Stimulated activated naive CD8-positive, alpha-beta T cell treated with anti-CD3 and anti-CD28 coated beads, Interleukin-15, Interleukin-2, amounts not matched to agents 100 U/mL and 50 U/mL, for 24 hours (primary cell): Measurements from ENCODE around the gene UBE2J2.

Source experiments
- ATAC-seq: fragments of 150-1000 bp; cut with Tn5 transposase; one replicate; pipeline ENCODE4 v1.10.0; 2021
- DNase-seq: peaks from one replicate; pipeline ENCODE4 v3.0.0; 2021

The UBE2J2 gene

DNA sequence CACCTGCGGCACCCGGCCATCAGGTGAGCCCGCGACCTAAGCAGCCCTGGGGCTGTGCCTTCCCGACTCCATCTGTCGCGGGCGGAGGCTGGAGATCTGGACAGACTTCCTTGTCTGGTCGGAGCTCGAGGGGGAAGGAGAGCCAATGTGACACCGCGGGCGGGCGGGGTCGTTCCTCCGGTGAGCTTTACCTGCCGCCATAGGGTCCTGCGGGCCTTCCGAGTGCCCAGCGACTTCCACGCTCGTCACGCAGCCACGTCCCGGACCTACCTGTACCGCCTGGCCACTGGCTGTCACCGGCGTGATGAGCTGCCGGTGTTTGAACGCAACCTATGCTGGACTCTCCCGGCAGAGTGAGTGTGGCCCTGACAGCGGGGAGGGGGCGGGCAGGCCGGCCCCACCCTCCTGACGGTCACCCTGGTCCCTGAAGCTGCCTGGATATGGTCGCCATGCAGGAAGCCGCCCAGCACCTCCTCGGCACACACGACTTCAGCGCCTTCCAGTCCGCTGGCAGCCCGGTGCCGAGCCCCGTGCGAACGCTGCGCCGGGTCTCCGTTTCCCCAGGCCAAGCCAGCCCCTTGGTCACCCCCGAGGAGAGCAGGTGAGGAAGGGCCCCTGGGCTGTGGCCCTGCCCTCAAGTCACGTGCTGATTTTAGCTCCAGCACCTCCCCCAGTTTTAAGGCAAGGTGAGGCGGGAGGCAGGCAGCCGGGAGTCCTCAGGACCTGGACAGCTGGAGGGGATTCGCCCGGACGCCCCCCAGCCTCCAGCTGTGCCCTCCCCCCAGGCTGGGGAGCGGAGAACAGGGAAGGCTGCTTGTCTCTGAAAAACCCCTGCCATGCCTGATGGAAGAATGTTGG is 35.8 kb upstream of the UBE2J2 start:
- DNase-seq, result peak; percentile 38
- ATAC-seq, result no peak

DNA sequence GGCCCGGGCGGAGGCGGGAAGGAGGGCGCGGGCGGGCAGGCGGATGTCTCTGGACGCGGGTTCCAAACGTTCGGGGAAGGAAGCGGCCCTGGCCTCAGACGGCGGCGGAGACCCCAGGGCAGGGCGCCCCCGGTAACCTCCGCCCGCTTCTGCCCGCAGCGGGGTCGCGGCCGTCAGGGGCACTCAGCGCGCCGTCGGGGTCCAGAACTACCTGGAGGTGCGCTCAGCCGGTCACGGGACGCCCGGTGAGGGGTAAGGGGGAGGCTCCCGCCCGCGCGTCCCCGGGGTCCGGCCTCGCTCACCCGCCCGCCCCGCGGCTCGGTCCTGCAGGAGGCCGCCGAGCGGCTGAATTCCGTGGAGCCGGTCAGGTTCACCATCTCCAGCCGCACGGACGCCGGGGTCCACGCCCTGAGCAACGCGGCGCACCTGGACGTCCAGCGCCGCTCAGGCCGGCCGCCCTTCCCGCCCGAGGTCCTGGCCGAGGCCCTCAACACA is 35.1 kb upstream of the UBE2J2 start:
- ATAC-seq (no peak), DNase-seq (peak; percentile 32)

DNA sequence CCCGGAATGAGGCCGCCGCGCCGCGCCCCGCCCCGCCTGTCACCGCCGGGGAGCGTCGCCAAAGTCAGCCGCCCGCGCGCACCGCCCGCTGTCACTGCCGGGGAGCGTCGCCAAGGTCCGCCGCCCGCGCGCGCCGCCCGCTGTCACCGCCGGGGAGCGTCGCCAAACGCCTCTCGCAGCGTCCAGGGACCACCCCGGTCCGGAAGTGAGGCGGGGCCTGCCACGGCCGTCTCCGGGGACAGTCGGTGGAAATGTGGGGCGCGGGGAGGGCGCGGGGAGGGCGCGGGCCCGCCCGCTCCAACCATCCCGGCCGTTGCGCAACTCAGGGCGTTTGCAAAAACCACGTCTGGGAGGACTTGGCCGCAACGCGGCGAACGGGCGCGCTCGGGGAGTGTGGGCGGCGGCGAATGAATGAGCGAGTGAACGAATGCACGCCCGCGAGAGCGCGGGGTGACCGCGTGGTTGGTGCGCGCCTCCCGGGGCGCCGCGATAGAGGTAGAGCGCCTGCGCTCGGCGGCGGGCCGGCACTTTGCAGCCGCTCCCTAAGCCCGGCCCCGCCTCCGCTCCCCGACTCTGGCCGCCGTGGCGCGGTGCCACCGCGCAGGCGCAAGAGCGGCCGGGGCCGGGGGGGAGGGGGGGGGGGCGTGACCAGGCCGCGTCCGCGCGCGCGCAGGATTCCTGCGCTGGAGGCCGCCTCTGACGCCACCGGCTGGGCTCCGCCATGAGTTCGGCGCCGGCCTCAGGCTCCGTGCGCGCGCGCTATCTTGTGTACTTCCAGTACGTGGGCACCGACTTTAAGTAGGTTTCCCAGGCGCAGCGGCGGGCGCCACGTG is 34.5 kb upstream of the UBE2J2 start, which contains the start of the genes ACAP3 and PUSL1:
Gene ACAP3, minus strand, starts transcription at position 8 of the 833 bp plus-strand sequence. CDS start 115 bp downstream, outside the sequence.
Gene PUSL1, plus strand, starts transcription at position 675 of the 833 bp plus-strand sequence. Its CDS starts 47 bp downstream, at position 722.
- ATAC-seq, result peak; percentile 71
- peak; percentile 91 for DNase-seq

DNA sequence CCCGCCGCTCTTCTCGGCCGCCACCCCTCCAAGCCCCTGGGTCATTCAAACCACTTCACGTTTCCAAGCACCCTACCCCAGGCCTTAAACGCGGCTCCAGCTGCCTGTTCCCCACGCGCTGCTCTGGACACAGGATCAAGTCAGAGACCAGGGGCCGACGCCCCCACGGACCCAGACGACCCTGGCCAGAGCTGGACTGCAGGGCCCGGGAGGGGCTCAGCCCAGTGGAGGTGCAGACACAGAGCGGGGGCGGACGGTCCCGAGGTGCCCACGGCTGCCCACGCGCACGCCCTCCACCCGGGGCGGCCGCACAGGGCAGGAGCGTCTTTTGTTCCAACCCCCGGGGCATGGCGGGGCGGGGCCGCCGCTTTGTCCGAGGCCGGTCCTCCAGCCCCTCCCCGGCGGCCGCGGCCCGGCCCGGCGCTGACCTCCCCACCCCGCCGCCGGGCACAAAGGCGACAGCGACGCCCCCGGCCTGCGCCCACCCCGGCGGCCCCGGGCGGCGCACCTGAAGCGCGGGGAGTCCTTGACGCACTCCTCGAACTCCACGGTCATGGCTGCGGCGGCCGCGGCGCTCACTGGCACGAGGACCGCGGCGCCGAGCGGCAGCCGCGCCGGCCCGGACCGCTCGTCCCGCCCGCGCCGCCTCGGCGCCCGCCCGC is 33.7 kb upstream of the UBE2J2 start:
- no peak for DNase-seq
- no peak for ATAC-seq

DNA sequence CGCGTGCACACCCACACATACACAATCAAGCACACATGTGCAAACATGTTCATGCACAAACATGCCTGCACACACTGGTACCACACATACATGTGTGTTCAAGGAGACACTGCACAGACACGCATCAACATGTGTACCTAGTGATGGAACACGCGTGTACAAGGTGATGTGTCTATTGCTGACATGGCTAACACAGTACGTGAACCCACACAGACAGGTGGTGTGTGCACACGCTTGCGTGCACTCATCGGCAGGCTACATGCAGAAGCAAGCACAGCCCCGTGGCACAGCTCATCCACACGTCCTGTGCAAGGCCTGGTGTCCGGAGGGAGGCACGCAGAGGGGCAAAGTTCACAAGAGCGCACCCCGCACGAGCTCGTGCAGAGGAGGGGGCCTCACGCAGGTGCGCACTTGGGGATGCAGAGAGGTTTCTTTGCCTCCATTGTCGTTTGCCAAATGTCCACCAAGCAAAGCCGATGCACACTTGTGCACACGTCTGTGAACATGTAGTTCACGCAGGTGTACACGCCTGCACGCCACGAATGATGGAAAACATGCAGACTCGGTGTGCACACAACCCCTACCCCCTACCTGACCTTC is 33.1 kb upstream of the UBE2J2 start:
- ATAC-seq, result no peak
- DNase-seq, result no peak

DNA sequence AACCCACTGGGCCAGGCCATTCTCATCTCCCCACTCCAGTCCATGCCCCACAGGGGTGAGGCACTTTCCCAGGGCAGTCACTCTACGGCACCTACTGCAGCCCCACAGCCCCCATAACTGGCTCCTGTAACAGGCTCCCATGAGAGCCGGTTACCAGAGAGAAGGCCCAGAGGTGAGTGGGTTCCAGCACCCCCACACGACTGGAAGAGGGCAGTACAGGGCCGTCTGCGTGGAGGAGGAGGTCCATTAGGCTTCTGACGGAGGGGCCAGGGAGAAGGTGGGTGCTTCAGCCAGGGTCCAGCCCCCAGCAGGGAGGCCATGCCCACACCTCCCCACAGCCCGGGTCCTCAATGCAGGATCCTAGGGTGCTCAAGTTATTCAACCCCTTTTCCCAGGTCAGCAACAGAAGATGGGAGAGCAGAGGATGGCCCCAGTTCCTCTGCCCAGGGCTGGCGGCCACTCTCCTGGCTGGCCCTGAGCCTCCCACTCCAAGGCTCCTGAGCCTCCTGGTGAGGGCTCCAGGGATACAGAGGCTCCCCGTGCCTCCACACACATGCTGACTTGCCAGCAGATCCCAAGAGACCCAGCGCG is 32.5 kb upstream of the UBE2J2 start:
- ATAC-seq, result no peak
- peak; percentile 39 for DNase-seq

DNA sequence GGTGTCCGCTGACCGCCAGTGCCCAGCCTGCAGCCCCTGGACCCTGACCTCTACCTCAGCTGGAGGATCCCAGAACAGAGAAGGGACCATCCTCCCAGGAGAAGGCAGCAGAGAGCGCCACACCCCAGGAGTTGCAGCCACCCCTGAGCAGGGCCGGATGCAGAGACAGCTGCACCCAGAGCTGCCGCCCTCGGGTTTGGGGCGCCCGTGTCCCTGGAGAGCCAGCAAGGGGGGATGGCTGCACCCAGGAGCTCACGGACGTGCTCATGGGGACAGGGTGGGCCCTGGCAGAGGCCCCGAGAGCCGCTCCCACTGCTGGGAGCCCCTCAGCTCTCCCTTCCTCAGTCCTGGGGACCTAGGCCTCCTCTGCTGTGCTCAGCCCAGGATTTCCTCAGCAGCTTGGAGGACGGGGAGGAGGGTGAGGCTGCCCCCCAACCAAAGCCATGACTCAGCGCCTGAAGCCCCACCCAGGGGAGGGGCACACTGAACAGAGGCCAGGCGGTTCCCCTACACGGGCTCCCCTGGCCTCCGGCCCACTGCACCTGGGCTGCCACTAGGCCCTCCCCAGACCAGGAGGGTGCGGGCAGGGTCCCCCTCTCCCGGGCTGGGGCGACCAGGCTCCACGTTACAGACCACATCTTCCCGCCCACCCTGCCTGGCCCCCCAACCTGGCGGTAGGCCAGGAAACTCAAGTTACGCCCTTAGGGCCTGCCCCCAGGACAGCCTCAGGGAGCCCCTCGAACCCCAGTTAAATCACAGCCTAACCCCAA is 31.8 kb upstream of the UBE2J2 start:
- DNase-seq (peak; percentile 80), ATAC-seq (peak; percentile 45)

DNA sequence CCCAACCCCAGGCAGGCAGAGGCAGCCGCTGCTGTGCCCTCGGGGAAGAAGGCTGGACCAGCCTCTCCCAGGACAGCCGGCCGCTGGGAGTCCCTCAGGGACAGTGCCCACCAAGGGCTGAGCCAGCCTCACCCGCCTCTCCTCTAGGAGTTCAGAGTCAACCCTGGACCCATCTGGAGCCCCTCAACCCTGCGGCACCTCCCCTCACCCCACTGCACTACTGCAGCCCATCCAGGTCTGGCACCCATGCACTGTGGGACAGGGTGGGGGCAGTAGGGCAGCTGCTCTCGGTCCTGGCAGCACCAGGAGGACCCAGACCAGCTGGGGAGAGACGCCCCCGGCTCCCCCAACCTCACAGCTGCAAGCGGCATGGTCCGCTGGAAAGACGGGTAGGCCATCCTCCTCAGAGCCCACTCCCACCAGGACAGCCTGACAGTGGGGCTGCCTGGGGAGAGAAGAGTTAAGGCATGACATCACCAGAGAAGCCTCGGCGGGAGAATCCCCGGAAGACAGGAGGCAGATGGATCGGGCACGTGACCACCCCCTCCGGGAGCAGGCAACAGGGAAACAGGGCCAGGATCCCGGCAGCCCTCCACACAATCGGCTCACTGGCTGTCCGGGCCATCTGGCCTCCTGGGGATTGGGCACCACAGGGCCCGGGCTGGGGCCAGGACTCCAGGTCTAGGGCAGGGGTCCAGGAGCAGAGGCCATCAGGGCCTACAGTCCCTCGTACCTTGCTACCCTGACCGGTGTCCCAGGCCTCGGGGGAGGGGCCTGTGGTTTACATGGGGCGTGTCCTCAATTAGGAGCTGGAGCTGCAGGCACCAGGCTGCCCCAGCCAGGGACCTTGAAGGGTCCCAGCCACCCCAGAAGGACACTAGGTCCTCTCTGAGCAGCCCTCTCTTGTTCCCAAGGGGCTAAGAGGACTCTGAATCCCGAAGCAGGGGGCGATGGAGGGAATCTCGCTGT is 31.0 kb upstream of the UBE2J2 start:
- DNase-seq (no peak), ATAC-seq (no peak)

DNA sequence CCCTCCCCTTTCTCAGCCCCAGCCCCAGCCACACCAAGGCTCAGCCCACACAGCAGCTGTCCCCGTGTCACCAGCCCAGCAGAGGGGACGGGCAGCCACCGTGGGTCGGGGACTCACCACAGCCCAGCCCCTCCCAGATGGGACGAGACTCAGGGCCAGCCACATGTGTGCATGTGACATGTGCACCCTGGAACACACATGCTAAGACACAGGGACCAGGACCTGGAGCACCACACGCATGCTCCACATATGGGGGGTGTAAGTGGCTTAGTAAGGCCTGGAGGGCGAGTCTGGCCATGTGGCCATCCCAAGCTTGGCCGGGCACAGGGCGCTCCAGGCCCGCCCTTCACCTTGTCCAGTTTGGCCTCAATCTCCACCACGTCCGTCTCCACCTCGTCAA is 30.1 kb upstream of the UBE2J2 start:
- no peak for ATAC-seq
- no peak for DNase-seq

DNA sequence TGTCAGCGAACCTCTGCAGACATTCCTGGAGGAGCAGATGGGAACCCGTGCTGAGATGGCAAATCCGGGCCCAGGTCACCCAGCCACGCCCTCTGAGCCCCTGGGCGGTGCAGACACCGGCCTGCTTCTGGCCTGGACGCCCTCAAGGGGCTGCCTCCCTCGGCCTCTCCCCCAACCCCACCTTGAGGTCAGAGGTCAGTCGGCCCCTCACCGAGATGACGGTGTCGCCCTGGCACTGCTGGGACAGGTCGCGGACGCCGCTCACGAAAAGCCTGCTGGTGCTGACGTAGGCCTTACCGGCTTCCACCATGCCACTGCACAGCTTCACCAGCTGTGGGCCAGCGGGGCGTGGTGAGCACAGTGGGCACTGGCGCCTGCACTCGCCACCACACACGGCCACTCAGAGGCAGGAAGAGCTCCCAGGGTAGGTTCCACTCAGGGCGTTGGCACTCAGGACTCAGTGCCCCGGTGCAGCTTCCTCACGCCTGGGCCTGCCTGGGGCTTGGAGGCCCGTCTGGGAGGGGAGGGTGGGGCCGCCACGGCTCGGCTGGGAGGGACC is 29.4 kb upstream of the UBE2J2 start:
- no peak for ATAC-seq
- no peak for DNase-seq

DNA sequence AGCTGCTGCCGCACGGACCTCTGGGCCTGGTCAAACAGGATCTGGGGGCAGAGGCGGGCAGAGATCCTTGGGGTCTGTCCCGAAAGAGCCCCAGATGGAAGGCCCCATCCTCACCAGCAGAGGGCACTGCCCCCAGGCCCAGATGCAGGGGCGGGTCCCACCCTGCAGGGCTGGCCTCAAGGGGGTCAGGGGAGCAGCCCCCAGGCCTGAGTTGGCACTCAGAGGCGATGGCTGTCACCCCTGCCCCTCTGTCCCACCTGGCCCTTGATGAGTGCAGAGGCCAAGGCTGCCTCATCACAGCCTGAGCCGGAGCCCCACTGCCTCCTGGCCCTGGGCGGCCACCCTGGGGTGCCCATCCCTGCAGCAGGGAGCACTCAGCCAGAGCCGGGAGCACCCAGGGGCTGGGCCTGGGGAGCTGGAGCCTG is 28.4 kb upstream of the UBE2J2 start:
- no peak for ATAC-seq
- DNase-seq, result no peak

DNA sequence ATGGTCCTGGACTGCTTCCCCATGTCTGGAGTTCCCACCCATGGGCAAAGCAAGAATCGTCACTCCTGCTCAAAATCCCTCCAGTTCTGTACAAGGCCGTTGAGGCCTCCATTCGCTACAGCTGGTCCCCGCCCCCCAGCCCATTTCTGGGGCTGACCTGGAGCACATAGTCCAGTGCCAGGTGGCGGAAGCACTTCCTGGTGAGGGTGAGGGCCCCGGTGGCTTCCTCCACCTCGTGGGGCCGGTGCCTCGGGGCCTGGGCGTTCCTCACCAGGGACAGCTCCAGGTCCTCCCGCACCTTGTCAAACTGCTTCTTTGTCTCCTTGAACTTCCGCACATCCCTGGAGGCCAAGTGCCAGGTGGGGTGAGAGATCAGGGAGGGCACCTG is 26.7 kb upstream of the UBE2J2 start:
- DNase-seq (no peak), ATAC-seq (no peak)

DNA sequence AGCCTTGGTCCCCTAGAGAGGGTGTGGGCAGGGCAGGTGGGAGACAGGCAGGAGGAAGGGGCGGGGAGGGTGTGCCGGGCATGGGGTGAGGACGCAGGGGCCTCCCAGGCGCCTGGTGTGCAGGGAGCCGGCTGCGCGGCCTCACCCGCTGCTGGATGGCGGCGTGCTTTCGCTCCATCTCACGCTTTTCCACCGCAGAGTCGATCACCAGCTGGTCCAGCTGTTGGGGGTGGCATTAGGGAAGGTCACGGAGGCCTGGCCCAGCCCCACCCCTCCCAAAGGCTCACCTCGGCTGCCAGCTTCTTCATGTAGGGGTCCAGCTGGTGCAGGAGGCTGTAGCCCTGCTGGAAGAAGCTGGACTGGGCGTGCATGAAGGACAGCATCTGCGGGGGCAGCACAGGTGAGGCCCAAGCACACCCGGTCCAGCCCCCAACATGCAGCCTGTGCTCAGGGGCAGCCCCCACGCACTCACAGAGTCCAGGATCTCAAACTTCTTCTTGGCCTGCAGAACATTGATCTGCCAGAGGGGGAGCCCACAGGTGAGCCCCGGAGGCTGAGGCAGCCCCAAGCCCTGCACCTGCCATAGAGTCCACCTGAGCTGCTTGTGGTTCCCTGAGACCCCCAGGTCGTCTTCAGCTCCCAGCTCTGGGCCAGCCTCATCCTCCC is 26.2 kb upstream of the UBE2J2 start:
- no peak for ATAC-seq
- no peak for DNase-seq

DNA sequence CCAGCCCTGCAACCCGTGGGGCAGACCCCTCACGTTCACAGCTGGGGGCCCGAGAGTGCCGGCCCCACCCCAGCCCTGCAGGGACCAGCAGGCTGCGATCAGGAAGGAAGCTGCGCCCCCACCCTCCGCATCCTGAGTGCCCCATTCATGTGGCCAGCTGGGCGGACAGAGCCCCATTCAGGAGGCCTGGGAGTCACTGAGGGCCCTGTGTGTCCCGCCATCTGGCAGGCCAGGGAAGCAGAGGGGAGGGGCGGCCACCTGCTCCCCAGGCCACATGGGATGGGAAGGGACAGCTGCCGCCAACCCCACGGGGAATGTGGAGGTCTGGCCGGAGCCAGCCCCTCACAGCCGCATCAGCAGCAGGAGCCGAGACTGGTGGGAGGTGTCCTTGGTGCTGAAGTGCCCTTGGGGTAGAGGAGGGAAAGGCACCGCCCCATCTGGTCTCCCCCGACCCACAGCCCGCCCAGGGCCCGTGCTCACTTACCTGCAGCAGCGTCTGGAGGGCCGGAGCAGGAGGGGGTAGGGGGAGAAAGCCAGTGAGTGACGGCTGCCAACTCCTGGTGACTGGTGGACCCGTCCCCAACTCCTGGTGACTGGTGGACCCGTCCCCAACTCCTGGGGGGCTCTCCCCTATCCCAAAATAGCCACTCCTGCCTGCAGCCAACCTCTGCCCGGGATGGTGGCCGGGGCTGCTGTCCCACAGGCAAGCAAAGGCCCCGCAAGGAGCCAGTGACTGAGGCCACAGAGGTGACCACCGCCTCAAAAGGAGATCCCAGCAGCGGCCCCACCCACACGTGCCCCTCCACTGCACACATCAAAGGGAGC is 25.4 kb upstream of the UBE2J2 start:
- ATAC-seq (no peak), DNase-seq (no peak)

DNA sequence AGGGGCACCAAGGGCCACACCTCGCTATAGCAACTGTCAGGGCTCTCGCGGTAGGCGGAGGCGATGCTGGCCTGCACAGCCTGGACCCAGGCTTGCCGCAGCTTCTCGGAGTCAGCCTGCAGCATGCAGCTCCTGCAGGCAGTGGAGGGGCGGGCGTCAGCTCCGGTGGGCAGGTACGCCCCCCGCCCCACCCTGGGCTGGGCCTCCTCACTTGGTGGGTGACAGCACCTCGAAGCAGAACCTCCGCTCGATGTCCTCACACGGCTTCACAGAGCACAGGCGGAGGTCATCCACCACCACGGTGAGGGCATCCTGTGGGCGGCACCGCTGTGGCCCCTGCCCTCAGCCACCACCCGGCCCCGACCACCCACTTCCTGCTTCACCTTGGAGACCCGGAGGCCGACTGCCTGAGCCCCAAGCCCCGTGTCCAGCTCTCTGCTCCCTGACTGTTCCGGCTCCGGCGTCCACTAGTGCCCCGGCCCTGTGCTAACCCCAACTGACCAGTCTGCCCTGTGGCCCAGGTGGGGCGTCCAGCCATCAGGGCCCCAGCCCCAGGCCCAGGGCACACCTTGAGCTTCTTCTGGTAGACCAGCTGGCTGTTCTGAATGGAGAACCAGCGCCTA is 24.3 kb upstream of the UBE2J2 start:
- no peak for DNase-seq
- no peak for ATAC-seq

DNA sequence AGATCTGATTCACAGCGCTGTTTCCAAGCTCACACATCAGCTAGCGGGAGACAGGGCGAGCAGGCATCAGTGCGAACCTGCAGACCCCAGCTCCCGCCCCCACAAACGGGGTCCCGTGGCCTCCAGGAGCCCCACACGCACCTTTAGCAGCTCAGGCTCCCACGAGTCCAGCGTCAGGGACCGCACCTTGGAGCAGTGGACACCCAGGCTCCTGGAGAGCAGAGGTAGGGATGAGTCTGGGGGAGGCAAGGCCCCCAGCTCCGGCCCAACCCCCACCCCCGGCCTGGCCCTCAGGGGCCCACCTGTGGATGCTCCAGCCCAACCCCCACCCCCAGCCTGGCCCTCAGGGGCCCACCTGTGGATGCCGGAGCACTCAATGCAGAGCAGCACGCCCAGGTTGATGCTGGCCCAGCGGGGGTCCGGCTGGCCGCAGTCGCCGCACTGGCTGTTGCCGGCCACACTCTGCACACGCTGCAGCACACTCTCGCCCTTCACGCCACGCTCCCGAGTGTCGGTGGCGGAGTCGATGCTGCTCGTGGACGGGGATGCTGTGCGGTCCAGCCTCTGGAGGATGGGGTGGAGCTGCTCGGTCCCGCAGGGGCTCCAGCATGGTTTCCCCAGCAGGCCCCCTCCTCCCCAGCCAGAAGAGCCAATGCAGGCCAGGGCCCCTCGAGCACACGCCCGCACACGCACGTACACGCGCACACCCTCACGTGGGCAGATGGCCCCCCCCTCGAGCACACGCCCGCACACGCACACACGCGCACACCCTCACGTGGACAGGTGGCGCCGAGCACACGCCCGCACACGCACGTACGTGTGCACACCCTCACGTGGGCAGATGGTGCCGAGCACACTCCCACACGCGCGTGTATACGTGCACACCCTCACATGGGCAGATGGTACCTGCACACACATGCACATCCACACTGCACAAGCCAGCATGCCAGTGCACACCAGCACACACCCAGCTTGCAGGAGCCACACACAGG is 22.7 kb upstream of the UBE2J2 start:
- DNase-seq, result no peak

More for the DNA sequence above, 22.7 kb upstream of the UBE2J2 start:
- no peak for ATAC-seq
